GM18951 (cell line): ENCODE data around the gene TENM3.

Source experiments
- POLR2A ChIP-seq: IDR thresholded peaks from 4 replicates; pipeline ENCODE4 v1.6.1; 2011; ENCODE audit warnings: mild to moderate bottlenecking; ENCODE audit not compliant: insufficient read length, insufficient read depth; ENCODE audit errors: extremely low read depth
- in situ Hi-C: fragments of 300-500 bp; cut with MboI; formaldehyde crosslinking; loops from one replicate; pipeline ENCODE4 v1.12.0; 2022; ENCODE audit warnings: low sequenced_read_pairs, mixed read lengths, inconsistent platforms; ENCODE audit not compliant: unreplicated experiment

TENM3 gene

DNA sequence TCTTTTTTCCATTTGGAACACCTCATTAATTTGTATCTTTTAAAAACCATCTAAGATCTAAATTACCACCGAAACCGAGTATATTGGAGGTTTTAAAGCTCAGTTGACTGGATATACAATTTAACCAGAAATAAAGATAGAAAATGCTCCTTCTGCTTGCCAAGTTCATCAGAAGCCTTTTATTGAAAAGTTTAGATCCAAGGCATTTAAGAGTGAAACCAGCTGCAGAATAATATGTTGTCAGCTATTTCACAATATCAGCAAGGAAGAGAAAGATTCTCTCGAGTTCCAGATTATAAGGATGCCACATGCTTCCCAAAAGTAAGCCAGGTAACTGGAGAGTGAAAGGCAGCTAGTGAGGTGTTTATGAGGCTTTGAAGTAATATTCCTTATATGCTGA lies 456.6 kb downstream of the TENM3 start:
- in situ Hi-C loops = no loop called here
- no peak for TF ChIP-seq POLR2A

DNA sequence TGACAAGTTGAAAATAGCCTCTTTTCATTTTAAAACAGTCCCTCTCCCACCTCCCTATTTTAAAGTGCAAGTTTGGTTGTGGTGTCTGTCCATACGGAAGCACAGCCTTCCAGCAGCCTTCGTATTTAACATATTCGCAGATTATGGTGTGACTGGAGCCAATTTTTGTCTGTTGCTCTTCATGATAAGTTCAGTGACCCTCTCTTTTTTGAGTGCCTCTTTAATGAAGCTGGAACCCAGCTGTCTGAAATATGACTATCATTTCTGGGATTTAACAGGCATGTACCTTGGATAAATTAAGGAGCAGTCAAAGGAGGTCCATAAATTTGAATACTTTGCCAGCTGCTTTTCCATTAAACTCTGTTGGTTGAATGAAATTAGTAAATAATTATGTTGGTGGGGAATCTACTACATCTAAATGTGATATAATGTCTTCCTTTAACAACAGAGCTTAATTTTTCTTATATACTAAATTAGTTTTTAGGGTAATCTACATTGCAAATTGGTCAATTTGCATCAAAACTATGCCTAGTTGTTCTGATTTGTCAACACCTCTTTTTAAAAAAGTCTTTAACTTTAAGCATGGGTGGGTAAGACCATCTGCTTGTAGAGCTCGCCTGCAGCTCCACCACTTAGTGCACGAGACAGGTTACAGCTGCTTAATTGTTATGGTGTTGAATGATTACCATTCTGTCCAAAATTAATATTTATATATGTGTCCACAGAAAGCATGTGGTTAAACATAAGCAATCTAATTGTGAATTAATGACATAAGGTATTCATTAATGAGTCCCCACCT lies 457.4 kb downstream of the TENM3 start:
- in situ Hi-C loops = no loop called here
- no peak for TF ChIP-seq POLR2A

DNA sequence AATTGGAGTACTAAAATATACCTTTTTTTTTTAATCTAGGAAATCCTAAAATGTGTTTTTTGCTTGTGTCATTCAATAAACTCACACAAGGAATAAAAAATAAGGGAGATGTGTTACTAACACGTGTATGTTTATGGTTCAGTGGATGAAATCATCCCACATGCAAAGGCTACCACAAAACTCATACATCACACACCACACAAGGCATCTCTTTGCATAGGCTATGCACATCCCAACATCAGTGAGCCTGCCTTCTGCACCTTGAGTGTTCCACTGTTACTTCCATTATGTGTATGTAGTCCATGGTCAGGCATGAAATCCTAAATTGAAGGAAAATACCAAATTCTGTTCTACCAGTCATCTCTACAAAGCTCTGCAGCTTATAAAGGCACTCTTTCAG lies 460.9 kb downstream of the TENM3 start:
- no peak for TF ChIP-seq POLR2A
- in situ Hi-C loops = no loop called here

DNA sequence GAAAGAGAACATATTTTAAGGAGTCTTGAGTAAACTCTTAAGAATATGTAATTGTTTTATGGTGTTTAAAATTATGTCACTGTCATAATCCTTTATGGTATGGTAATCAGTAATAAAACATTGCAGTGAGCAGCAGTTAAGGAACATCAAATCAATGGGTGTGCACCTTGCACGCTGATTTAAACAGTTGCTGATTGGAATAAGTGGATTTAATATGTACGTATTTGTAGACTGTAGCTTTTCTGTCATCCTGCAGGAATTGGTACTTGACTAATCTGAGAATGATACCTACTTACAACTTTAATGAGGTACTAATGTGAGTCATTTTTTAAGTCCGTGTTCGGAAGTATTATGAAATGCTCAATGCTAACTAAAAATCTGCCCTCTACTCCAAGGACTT lies 461.7 kb downstream of the TENM3 start:
- TF ChIP-seq POLR2A = no peak
- in situ Hi-C loops = no loop called here

DNA sequence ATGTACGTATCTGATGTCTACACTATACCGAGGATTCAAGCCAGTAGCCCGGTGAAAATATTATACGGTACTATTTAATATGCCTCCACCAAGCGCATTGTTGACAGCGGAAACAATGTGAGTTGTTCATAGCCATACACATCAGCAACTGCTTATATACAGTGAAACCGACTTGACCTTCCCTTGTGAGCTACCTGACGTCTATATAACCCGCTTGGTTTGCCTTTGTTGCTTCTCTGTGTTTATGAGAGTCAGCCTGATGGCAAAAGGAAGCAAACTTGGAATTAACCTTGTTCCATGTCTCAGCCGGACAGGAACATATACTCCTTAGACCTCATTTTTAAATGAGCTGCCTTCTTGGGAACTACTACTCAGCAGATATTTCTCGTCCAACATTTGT lies 462.2 kb downstream of the TENM3 start:
- in situ Hi-C loops = no loop called here

DNA sequence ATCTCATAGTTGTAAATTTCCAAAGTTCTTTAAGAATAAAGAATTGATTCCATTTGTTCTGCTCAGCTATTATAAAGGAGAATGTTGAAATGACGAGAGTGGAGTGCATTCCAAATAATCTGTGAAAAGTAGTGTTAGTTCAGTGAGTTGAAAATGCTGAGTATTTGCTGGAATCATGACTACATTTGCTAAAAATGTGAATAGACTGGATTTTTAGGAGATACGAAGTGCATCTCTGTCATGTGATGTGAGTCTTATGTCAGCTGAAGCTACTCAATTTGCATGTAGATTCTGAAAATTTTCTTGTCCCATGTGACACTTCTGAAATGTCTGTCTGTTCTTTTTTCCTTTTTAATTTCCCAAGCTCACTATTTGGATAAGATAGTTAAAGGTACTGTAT lies 468.0 kb downstream of the TENM3 start:
- TF ChIP-seq POLR2A = no peak
- in situ Hi-C loops = no loop called here

More for the DNA sequence above, 462.2 kb downstream of the TENM3 start:
- TF ChIP-seq POLR2A = no peak

DNA sequence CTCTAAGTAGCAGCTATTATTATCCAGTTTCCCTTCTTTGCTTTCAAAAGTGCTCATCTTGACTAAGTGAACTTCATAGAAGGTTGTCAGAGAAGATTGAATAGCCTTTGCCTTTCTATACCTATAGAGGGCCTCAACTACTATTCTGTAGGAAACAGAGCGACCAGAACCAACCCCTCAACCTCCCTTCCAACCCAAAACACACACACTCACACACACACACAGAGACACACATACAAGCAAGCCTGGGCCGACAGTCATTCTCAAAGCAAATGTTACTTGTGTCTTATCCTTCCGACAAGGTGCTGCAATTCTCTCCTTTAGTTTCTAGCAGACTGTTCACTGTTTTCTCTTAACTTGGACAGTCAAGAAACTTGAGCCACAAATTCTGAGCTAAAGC lies 472.3 kb downstream of the TENM3 start:
- no peak for TF ChIP-seq POLR2A
- in situ Hi-C loops = no loop called here

DNA sequence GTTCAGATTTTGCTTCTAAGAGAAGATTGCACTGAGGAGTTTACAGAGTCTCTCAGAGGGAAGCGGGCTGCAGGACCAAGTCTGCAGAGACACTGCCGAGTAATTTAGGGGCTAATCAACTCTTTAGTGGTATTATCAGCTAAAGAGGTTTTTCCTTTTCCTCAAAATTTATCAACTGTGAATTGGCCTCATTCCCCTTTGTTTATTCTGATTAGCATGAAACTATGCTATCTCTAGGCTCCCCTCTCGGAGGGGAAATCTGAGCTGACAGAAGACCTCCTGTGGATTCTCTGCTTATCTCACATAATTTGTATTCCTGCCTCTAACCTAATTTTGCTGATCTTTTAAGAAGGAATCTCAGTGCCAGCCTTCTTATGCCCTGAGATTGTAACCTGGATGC lies 473.0 kb downstream of the TENM3 start:
- in situ Hi-C loops = no loop called here
- no peak for TF ChIP-seq POLR2A

DNA sequence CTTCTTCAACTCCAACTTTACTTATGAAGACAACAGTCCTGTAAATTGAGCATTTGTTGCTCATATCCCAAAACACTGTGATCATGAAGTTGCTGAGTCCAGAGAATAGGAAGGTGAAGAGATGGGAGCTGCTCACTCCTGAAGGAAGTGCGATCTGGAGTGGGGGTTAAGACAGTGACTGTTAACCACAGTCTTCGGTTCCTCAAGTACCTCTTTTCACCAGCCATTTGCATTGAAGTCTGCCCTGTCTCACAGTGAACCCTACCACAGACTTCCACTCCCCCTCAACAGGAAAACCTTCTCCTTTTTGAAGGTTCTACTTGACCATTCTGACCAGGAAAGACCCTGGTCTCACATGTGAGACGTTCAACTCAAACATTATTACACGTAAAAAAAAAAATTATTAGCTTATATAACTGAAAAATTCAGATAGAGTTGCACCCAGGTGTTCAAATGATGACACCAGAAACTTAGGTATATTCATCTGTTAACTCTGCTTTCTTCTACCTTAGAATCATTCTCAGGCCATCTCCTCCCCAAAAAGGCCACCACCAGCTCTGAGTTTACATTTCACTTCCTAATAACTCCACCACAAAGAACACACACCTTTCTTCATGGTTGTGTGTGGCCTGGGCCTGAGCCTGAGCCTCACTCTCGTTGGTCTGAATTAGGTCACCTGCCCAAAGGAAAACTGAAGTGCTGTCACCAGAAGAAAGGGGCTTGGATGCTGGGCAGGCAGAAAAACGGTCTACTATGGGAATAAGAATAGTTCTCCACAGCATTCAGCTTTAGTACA lies 474.8 kb downstream of the TENM3 start:
- in situ Hi-C loops = no loop called here
- no peak for TF ChIP-seq POLR2A

DNA sequence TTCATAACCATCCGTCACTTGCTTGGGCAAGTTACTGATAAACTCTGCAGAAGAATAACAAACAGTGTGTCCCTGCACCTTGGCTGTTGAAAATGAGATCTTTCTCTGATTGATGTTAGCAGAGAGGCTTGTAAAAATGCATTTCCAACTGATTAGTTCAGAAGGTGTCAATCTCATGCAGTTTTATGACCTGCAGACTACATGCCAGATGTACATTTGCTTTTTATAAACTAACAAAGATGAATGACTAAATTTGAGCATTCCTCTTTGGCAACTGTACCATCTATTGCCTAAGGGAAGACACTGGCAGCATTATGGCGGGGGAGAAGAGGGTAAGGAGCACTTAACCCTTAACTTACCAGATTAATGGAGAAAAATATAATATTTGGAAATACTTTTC lies 481.2 kb downstream of the TENM3 start:
- in situ Hi-C loops = no loop called here
- TF ChIP-seq POLR2A = no peak

DNA sequence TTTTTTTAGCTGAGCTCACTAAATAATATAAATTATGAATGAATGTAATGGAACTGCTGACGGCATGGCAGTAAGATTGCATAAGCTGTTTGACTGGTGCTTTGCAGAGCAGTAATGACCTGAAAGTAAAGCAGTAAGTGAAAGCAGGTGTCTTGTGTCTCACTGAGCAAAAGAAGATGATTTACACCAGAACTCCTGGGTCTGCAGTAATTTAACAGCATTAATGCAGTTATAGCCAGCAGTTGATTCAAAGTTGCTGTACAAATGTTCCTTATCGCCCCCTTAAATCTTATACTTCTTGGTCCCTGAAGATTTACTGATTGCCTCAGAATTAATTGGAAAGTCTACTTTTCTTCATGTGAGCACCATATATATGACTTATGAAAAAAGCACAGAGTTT lies 486.3 kb downstream of the TENM3 start:
- no peak for TF ChIP-seq POLR2A
- in situ Hi-C loops = no loop called here

DNA sequence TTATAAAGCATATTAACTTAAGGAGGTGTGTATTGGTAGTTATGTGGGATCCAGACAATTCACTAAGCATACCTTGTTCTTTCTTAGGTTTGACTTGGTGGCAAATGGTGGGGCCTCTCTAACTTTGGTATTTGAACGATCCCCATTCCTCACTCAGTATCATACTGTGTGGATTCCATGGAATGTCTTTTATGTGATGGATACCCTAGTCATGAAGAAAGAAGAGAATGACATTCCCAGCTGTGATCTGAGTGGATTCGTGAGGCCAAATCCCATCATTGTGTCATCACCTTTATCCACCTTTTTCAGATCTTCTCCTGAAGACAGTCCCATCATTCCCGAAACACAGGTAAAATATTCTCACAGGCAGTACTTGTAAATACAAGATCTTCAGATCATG lies 487.6 kb downstream of the TENM3 start:
- no peak for TF ChIP-seq POLR2A
- in situ Hi-C loops = no loop called here

DNA sequence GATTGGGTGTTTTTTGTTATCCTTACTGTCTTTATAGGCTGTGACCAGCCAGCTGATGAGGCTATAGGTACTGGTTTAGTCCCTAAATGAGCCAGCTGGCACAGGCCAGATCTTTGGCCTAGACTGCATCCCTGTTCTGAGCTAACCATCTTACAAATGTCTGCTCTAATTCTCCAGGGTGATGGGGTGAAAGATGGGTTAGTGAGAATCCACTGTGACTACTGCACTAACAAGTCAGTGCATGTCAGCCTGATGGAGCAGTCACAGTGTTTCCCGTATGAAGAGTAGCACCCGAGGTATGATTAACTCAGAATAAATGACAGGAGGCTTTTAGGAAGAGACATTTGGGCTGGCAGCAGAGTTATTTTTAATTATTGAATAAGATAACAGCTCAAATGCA lies 493.0 kb downstream of the TENM3 start:
- no peak for TF ChIP-seq POLR2A
- in situ Hi-C loops = no loop called here

DNA sequence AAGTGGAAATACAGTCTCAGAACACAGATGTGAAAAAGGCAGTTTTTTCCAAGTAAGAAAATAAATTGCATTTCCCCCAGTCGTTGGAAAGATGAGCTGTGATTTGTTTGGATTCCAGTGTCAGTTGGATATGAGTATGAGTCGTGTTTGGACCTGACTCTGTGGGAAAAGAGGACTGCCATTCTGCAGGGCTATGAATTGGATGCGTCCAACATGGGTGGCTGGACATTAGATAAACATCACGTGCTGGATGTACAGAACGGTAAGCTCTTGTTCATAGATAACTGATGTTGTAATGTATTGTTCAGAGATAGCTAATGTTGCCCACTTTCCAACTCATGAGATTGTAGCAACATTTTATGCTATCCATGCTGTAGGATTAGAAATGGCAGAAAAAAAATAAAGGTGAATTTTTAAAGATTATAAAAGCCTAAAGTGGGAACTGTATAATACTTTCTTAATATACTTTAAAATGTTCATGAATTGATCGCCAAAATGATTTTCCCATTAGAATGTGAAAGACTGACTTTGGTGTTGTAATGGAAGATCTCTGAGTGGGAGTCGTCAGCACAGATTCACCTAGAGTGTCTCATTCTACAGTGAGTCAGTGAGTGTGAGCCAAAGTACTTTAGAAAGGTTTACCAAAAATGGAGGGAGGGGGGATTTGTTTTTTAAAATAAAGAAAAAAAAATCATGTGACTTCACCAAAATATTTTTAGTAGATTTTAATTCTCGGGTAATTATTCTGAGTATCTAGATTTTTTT lies 495.3 kb downstream of the TENM3 start:
- in situ Hi-C loops = no loop called here
- no peak for TF ChIP-seq POLR2A

DNA sequence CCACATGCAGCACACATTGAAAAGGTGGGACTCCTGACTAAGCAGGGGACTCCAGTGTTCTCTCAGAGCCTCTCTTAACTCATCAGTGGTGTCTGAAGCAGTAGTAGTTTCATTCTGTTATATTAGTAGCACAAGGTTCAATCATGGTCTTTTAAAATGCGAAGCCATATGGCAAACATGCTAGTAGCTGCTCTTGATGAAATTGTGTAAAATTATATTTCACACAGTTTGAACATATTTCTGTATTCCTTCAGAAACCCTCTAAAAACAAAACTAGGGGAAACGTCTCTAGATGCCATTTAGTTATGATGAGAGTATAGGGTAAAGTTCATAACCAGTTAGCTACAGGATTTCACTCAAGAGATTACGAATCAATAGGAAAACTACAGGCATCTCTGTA lies 497.1 kb downstream of the TENM3 start:
- no peak for TF ChIP-seq POLR2A
- in situ Hi-C loops = no loop called here
